OCI-LY7 (cell line): ENCODE measurements around the gene ALDH1L2.

Source experiments
- CTCF ChIP-seq: fragments of 200-600 bp; sonication (generic); conservative IDR thresholded peaks from 2 replicates; pipeline ENCODE4 v1.5.1; 2014; ENCODE audit warnings: mild to moderate bottlenecking, antibody characterized with exemption, low read length, moderate library complexity, mixed read lengths
- EZH2phosphoT487 ChIP-seq: fragments of 200-600 bp; sonication (generic); IDR thresholded peaks from 2 replicates; pipeline ENCODE4 v1.6.1; 2018; ENCODE audit warnings: low read depth, borderline replicate concordance, mild to moderate bottlenecking, mixed run types, antibody characterized with exemption, low read length, moderate library complexity, mixed read lengths

- TF ChIP-seq CTCF (no peak), EZH2phosphoT487 (no peak)
These were observed 111.0 kb downstream of the ALDH1L2 start for GRCh38 chr12:104973250-104973649.
